Urothelium cell line (cell line): Measurements from ENCODE around the gene RNF10.
"Not testable (repeated sequence)": the region's sequence is repeated elsewhere in the genome, so short reads cannot be mapped to it uniquely, and the experiment has no call there.

Experiments
- DNase-seq: peaks from one replicate; pipeline ENCODE4 v3.0.0; 2011; ENCODE audit warnings: low spot score, mixed read lengths
- FAIRE-seq: peaks from 2 replicates; lab custom pipeline; 2011; peaks lifted over from hg19 to GRCh38; lab: Jason Lieb, UNC

RNF10 gene

DNA sequence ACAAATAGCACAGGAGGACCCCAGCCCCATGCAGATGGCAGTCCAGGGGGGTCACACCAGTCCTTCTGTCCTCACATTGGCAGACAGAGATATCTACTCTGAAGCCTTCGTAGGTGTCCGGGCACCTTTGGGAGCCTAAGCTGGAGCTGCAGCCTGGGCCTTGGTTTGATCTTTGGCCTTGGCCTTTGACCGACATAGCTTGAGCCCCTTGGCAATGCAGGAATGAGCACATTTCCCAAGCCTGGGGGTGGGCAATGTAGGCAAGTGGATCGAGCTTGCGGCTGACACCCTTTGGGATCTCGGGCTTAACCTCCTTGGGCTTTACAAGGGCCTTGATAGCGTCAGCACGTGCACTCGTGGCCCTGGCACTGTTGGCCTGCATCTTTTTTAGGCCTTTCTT lies 11.6 kb upstream of the RNF10 start:
- FAIRE-seq (no peak), DNase-seq (no peak)

DNA sequence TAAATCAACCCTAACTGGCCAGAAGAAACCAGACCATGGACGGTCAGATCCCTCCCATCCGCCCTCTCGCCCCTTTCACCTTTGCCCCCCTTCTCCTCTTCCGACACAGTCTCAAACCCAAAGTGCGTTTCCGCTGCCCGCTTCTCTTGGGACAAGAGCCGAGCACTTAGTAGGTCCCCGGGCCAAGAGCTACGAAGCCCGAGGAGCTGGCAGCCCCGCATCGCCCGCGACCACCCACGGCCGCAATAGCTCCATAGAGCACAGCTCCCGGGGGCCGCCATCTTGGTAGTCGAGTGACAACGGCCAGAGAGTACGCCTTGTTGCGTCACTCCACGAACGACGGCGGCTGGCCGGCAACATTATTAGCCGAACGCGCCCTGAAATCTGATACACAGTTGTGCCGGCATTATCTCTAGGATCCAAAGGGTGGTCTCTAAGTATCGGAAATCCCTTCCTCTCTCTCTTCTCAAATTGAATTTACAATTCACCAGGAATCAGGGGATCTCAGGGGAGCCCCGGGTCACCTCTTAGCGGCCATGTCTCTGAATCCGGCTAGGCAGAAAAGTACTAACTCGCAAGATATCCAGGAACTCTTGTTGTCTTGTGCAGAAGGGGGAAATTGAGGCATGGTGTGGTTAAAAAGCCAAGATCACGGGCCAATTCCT lies 5.2 kb upstream of the RNF10 start, which contains the start of gene COQ5:
Gene COQ5, minus strand, starts transcription at position 298 of the 665 bp plus-strand sequence. Its CDS starts 17 bp downstream, at position 281.
- DNase-seq: peak; percentile 87
- FAIRE-seq: no peak

- no peak for FAIRE-seq
- peak; percentile 56 for DNase-seq
These were observed 4.3 kb upstream of the RNF10 start for GRCh38 chr12:120529641-120530417.

DNA sequence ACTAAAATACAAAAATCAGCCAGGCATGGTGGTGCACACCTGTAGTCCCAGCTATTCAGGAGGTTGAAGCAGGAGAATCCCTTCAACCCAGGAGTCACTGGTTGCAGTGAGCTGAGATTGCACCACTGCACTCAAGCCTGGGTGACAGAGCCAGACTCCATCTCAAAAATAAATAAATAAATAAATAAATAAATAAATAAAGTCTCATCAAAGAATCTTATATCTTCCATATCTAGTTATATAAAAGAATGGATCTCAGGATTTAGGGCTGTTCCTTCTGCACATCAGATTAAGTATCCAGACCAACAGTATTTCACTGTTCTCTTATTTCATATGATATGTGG lies 3.8 kb upstream of the RNF10 start:
- not testable (repeated sequence) for FAIRE-seq, DNase-seq

DNA sequence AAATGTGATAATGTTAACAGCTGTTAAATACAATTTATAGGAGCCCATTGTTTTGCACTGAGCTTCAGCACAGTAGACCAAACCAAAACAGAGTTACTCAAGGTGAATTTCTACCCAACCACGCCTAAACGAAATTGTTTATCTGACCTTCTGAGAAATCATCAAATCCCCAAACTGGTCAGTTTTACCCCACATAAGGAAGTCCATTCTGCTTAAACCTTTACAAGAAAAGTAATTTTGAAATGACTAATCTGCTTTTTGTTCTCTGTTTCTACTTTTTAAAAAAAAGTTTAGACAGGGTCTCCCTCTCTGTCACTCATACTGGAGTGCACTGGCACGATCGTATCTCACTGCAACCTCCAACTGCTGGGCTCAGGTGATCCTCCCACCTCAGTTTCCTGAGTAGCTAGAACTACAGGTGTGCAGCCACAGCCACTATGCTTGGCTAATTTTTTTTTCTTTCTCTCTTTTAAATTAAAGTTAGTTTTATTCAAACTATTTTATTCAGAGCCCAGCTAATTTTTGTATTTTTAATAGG lies 1.4 kb upstream of the RNF10 start:
- DNase-seq (no peak), FAIRE-seq (no peak)

DNA sequence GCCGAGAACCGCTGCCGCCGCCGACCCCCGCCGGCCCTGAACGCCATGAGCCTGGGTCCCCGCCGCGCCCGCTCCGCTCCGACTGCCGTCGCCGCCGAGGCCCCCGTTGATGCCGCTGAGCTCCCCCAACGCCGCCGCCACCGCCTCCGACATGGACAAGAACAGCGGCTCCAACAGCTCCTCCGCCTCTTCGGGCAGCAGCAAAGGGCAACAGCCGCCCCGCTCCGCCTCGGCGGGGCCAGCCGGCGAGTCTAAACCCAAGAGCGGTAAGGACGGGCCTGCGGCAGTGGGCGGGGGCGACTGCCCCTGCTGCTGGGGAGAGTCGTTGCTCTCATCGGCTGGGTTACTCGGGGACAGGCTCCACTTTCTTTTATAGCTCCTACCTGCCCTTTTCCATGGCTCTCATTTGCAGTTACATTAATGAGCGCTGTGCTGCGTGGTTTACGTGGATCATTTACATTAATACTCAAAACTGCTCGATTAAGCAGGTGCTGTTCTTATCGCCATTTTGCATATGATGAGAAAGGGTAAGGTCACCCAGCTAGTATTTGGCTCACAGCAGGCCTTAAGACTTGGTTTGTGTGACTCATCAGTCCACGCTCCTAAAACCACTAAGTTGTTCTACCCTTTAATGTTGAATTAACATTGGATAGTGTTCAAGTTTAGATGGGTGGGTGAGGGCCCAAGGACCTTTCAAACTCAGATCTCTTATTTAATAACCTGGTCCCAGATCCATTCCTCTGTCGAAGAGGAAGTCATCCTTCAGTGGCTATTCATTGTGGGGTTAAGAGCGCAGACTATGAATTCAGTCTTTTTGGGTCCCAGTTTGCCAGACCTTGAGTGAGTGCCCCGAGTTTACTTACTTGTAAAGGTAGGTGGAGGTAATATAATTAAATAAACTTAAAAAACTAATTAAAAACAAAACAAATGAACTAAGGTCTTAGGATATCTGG lies 823 bp downstream of the RNF10 start:
- DNase-seq (peak; percentile 58), FAIRE-seq (no peak)

DNA sequence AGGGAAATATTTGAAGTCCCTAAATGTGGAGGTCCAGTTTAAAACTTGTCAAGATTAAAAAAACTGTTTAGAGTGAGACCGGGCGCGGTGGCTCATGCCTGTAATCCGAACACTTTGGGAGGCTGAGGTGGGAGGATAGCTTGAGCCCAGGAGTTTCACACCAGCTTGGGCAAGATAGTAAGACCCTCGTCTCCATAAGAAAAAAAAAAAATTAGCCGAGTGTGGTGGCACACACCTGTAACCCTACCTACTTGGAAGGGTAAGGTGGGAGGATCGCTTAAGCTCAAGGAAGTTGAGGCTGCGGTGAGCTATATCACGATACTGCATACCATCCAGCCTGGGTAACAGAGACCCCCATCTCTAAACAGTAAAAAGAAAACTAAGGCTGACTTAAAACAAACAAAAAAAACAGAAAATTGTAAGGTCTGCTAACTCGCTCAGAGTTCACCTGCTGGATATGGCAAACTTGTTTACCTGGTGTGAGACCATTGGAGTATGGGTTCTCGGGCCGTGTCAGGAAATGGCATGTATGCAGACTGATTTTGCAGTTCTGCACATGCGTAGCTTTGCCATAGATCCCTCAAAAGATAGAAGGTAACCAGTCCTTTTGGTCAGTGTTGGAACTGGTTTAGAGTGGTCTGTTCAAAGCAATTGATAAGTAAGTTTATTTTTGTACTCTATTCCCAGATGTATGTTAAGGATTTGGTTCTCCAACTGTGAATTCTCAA lies 2.1 kb downstream of the RNF10 start:
- FAIRE-seq: no peak
- DNase-seq: no peak

GRCh38 chr12:120537856-120538220 lies 3.7 kb downstream of the RNF10 start:
- DNase-seq (no peak), FAIRE-seq (no peak)

DNA sequence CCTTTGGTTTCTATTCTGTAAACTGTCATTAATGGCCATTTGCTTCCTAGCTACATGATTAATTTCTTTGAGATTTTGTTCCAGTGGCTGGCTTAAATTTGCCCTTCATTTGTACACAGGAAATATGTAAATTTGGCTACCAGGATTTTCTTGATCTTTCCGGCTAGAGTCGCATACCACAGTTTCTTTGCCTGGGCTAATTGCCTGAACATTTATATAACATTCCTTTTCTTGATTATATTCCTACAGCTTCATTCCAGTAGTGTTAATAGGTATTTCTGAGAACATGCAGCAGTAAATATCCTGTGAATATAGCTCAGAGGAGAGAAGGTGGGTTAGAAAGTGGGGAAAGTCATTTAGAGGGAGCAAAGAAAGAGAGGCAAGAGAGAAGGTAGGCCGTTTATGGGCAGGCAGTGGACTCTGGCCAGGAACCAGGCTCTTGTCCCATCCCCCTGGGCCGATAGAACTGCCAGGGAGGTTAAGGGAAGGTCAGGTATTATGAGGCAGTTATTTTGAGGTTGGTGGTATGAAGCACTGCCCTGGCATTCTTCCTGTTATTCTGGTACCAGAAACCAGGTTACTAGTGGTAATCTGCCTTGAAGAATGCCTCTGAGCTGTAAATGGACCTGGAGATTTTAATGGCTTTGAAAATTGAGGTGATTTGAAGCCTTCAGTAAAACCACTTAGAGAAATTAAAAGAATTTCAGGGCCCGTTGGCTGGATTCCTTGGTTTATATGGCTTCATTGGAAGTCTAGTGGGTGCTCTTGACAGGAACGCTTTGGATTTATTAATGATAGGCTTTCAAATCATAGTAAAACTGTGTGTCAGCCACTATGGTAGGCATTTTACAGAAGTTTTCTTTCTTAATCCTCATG lies 4.4 kb downstream of the RNF10 start:
- DNase-seq (peak; percentile 19), FAIRE-seq (no peak)

DNA sequence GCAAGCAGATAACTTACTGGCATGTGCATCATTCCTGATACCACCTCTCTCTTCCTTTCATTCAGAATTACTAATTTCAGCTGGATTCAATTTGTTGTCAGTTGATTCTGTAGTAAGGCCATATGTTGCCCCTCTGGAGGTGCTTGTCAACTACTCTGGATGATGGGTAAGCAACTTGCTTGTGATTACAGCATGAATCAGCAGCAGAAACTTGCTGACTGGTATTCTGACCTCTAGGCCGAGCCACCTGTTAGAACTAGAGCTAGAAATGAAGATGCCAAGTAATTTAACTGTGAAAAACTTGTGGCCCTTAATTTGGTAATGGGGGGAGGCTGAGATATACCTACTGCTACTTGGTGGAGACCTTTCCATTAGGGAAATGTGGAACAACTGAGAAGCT lies 5.1 kb downstream of the RNF10 start:
- FAIRE-seq (no peak), DNase-seq (no peak)

DNA sequence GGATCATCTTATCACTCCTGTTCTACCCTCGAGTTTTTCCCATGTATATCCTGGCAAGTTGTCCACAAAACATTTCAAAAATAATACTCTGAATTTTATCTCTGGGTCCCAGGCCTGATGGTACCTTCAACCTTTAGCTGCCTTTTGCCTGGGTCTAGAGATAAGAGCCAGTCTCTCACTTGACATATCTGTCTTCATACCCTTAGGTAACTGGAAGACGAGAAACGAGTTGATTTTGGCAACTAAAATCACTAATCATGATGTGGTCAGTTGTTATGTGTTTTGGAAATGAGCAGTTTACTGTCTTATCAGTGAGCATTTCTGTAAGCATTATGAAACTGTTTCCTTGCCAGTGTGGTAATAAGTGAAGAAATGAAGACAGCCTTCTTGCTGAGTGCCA lies 6.3 kb downstream of the RNF10 start:
- DNase-seq (no peak), FAIRE-seq (no peak)

DNA sequence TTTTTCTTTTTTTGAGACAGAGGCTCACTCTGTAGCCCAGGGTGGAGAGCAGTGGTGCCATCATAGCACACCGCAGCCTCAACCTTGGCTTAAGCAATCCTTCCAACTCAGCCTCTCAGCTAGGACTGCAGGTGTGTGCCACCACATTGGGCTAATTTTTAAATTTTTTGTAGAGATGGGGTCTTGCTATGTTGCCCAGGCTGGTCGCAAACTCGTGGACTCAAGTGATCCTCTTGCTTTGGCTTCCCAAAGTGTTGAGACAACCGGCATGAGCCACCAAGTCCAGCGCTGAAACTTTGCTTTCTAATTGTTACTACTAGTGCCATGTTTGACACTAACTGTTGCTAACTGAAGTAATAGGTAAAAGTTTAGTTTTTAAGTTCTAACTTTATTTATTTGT lies 8.0 kb downstream of the RNF10 start:
- FAIRE-seq: no peak
- DNase-seq: no peak

DNA sequence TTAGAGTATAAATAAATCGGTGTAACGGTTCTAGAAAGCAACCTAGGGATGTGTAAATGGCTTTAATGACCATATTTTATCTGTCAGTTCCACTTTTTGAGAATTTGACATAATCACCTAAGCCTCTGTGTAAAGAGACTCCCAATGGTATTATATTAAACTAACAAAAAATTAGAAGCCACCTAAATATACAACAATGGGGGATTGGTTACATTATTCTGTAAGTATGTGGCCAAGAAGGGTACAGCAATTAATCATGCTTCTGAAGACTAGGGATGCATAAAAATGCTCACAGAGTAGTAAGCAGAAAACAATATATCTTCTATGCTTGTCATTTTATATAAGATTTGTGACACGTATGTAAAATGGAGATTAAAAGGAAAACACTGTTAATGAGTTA lies 10.5 kb downstream of the RNF10 start:
- FAIRE-seq: no peak
- DNase-seq: no peak

GRCh38 chr12:120546050-120546386 lies 11.9 kb downstream of the RNF10 start:
- no peak for DNase-seq

DNA sequence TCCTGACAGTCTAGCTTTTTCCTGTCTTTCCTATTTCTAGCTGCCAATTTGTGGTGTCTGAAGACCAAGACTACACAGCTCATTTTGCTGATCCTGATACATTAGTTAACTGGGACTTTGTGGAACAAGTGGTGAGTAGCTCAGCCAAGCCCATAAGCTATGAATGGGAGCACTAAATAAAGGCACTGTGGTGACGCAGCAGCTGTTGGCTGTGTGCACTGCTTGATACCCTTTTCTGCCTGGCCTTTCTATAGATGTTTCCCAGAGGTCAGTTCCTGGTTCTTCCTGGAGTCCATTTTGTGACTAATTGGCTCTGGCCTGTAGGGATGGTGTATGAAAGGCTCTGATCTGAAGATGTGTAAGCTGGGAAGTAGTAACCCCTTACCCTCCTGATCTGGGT lies 20.5 kb downstream of the RNF10 start:
- DNase-seq: no peak
- FAIRE-seq: no peak

More at GRCh38 chr12:120546050-120546386, 11.9 kb downstream of the RNF10 start:
- FAIRE-seq: no peak

- no peak for DNase-seq
- no peak for FAIRE-seq
These were observed 23.4 kb downstream of the RNF10 start for GRCh38 chr12:120557589-120557988.

DNA sequence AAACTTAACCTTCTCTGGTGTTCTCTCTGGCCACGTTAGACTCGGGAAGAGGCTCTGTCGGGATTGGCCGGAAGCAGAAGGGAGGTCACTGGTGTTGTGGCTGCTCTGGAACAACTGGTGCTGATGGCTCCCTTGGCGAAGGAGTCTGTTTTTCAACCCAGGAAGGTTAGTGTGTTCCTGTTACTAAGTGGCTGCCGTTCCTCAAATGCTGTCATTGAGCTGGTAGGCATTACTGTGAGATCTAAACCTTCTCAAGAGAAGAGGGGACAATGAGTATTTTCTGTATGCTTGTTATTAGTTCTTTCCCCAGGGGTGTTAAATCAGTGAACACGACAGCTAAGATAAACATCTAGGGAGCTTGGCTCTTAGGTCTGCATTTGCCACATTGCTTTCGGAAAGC lies 28.8 kb downstream of the RNF10 start:
- FAIRE-seq (no peak), DNase-seq (no peak)

- FAIRE-seq: no peak
- DNase-seq: no peak
These were observed 29.3 kb downstream of the RNF10 start for GRCh38 chr12:120563495-120563894.

GRCh38 chr12:120571299-120571698 lies 37.1 kb downstream of the RNF10 start:
- FAIRE-seq (no peak), DNase-seq (no peak)

DNA sequence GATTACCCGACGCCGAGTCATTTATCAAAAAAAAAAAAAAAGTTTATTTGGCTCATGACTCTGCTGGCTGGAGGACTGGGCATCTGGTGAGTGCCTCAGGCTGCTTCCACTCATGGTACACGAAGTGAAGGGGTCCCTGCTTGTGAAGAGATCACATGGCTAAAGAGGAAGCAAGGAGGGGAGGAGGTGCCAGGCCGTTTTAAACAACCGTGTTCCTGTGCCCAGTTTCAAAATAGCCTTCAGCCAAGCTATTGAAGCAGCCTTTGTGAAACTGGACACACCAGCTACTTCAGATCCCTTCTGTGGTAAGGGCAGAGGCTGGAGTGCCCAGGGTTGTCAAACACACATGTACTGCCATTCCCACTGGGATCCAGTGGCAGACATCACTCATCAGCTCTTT lies 39.4 kb downstream of the RNF10 start:
- no peak for FAIRE-seq
- DNase-seq: no peak
